ENCODE data around the gene TNFRSF18.
A peak's percentile ranks its signal among the peaks of the same experiment; 100 is the strongest.

TNFRSF18 gene

DNA sequence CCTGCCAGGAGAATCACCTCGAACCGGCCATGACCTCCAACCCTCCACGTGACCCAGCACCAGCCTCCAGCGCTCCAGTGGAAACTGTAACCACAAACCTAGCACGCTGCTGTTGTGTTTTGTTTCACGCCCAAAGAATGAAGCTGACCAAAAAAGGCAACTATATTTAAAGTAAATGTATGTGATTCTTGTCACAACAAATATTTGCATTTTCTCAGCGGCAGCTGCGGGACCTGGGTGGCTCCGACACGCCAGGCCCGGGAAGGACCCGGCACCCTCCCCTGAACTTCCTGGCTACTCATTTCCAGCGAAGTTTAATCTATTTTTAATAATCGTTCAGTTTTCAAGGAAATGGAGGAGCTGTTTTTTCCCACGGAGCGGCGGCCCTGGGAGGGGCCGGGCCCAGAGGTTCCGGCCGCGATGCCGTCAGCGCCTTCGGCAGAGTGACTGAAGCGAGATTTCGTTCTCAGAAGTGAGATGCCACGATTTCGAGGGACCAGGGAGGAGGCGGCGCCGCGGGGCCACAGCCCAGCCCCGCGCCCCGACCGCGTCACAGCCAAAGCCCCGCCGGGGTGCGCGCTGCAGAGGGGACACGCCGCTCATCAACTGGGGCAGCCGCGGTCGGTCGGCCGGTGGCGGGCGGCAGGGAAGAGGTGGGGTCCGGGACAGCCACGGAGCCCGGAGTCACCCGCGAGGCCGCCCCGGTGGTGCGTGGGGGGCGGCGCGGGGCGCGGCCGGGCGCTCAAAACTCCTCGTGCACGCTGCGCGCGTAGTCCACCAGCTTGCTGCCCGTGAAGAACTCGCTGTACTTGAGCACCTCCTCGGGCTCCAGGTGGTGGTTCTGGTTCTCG is 10.6 kb upstream of the TNFRSF18 start:
- no peak for DNase-seq
- no CpG with 5 or more reads among the region's 74 CpGs for WGBS (ENCODE audit: extremely low coverage, insufficient coverage, insufficient read length)
- Histone ChIP-seq H2BK12ac (ENCODE audit: low read length) (no peak overlapping the region), H3K27me3 (ENCODE audit: insufficient read depth, low read length) (no peaks in the 10 kb centered on the region), H3K9ac (ENCODE audit: low read length) (no peak overlapping the region), H3K23ac (ENCODE audit: low read length) (no peak overlapping the region), H3K27ac (ENCODE audit: low read depth, low read length) (no peak overlapping the region), H3K4me3 (ENCODE audit: low read depth, low read length) (no peak overlapping the region), H4K12ac (ENCODE audit: low read depth, low read length) (no peak overlapping the region), H2AK5ac (ENCODE audit: low read length) (no peak overlapping the region), H3K4me2 (ENCODE audit: low read length) (no peak overlapping the region), H4K91ac (ENCODE audit: low read depth, low read length) (no peak overlapping the region), H2BK5ac (ENCODE audit: low read depth, low read length, poor library complexity) (no peak overlapping the region), H3K9me3 (ENCODE audit: insufficient read depth, low read depth, low read length) (peaks cover 7% of the 10 kb centered on the region), H3K79me2 (ENCODE audit: control insufficient read depth, insufficient read depth, low read length, poor library complexity) (no peaks in the 10 kb centered on the region), H3K18ac (ENCODE audit: low read length) (no peak overlapping the region), H3K79me1 (ENCODE audit: low read length) (no peaks in the 10 kb centered on the region), H3K36me3 (ENCODE audit: control insufficient read depth in 1 of 2, insufficient read depth in 2 of 2, low read length in 2 of 2) (peaks cover 60 to 65% of the 10 kb centered on the region in 2 experiments), H2BK120ac (ENCODE audit: insufficient read depth, low read length, poor library complexity) (no peak overlapping the region), H3K14ac (ENCODE audit: low read length) (no peak overlapping the region), H2AFZ (ENCODE audit: insufficient read depth, low read length, poor library complexity) (no peak overlapping the region), H3K4me1 (ENCODE audit: control insufficient read depth in 1 of 2, insufficient read depth in 2 of 2, low read length in 2 of 2) (no peaks in the 10 kb centered on the region), H3K4ac (ENCODE audit: low read depth, low read length) (no peak overlapping the region), H4K8ac (ENCODE audit: low read depth, low read length) (no peak overlapping the region)

- H3K4me1 ChIP-seq (ENCODE audit: control insufficient read depth in 1 of 2, insufficient read depth in 2 of 2, low read length in 2 of 2) = no peaks in the 10 kb centered on the region
- H3K79me1 ChIP-seq (ENCODE audit: low read length) = no peaks in the 10 kb centered on the region
- peaks cover 51 to 56% of the 10 kb centered on the region in 2 experiments for H3K36me3 ChIP-seq (ENCODE audit: control insufficient read depth in 1 of 2, insufficient read depth in 2 of 2, low read length in 2 of 2)
- H4K12ac ChIP-seq (ENCODE audit: low read depth, low read length) = no peak overlapping the region
- H3K18ac ChIP-seq (ENCODE audit: low read length) = no peak overlapping the region
- H4K8ac ChIP-seq (ENCODE audit: low read depth, low read length) = no peak overlapping the region
- H4K91ac ChIP-seq (ENCODE audit: low read depth, low read length) = no peak overlapping the region
- no peaks in the 10 kb centered on the region for H3K79me2 ChIP-seq (ENCODE audit: control insufficient read depth, insufficient read depth, low read length, poor library complexity)
- H2AK5ac ChIP-seq (ENCODE audit: low read length) = no peak overlapping the region
- no peak overlapping the region for H3K4me2 ChIP-seq (ENCODE audit: low read length)
- no peak for DNase-seq
- H3K14ac ChIP-seq (ENCODE audit: low read length) = no peak overlapping the region
- no peak overlapping the region for H3K9ac ChIP-seq (ENCODE audit: low read length)
- no peak overlapping the region for H3K4me3 ChIP-seq (ENCODE audit: low read depth, low read length)
- H3K4ac ChIP-seq (ENCODE audit: low read depth, low read length) = no peak overlapping the region
- no peak overlapping the region for H3K23ac ChIP-seq (ENCODE audit: low read length)
- no peak overlapping the region for H2BK12ac ChIP-seq (ENCODE audit: low read length)
- WGBS (ENCODE audit: extremely low coverage, insufficient coverage, insufficient read length) = no CpG with 5 or more reads among the region's 21 CpGs
- H3K9me3 ChIP-seq (ENCODE audit: insufficient read depth, low read depth, low read length) = peaks cover 7% of the 10 kb centered on the region
- H2BK120ac ChIP-seq (ENCODE audit: insufficient read depth, low read length, poor library complexity) = no peak overlapping the region
- no peak overlapping the region for H2AFZ ChIP-seq (ENCODE audit: insufficient read depth, low read length, poor library complexity)
- H3K27me3 ChIP-seq (ENCODE audit: insufficient read depth, low read length) = no peaks in the 10 kb centered on the region
- no peak overlapping the region for H2BK5ac ChIP-seq (ENCODE audit: low read depth, low read length, poor library complexity)
- no peak overlapping the region for H3K27ac ChIP-seq (ENCODE audit: low read depth, low read length)
Measured at GRCh38 chr1:1215881-1216605, 9.7 kb upstream of the TNFRSF18 start.

DNA sequence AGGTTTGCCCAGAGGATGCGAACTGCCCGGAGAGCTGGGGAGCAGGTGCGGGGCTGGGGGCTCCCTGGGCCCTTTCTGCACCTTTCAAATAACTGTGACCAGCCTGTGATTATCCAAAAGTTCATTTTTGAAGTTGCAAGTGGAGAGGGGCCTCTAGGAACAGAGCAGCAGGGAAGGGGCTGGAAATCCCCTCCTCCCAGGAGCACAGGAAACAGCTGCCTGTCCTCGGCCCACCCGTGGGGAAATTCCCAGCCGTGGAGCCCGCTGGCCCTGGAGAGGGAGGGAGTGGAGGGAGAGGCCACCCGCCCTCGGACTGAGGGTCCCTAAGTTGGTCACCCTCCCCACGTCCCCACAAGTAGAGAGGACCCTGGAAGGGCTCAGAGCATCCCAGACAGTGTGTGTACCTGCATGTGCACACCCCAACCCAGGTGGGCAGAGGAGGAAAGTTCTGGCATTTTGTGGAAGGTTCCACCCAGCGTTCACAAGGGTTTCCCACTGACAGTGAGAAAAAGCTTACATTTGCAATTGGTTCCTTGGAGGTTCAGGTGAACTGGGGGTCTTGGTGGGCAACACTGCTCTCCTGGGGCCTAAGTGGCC is 8.8 kb upstream of the TNFRSF18 start:
- Histone ChIP-seq H2AK5ac (ENCODE audit: low read length) (no peak overlapping the region), H3K79me1 (ENCODE audit: low read length) (no peaks in the 10 kb centered on the region), H3K4me1 (ENCODE audit: control insufficient read depth in 1 of 2, insufficient read depth in 2 of 2, low read length in 2 of 2) (no peaks in the 10 kb centered on the region), H3K4me3 (ENCODE audit: low read depth, low read length) (peak overlapping the region; percentile 6), H3K23ac (ENCODE audit: low read length) (no peak overlapping the region), H4K8ac (ENCODE audit: low read depth, low read length) (no peak overlapping the region), H3K18ac (ENCODE audit: low read length) (no peak overlapping the region), H2BK120ac (ENCODE audit: insufficient read depth, low read length, poor library complexity) (no peak overlapping the region), H2BK12ac (ENCODE audit: low read length) (no peak overlapping the region), H4K91ac (ENCODE audit: low read depth, low read length) (no peak overlapping the region), H3K9me3 (ENCODE audit: insufficient read depth, low read depth, low read length) (peaks cover 7% of the 10 kb centered on the region), H2BK5ac (ENCODE audit: low read depth, low read length, poor library complexity) (no peak overlapping the region), H3K79me2 (ENCODE audit: control insufficient read depth, insufficient read depth, low read length, poor library complexity) (no peaks in the 10 kb centered on the region), H3K27ac (ENCODE audit: low read depth, low read length) (no peak overlapping the region), H3K27me3 (ENCODE audit: insufficient read depth, low read length) (no peaks in the 10 kb centered on the region), H3K4me2 (ENCODE audit: low read length) (no peak overlapping the region), H2AFZ (ENCODE audit: insufficient read depth, low read length, poor library complexity) (no peak overlapping the region), H3K36me3 (ENCODE audit: control insufficient read depth in 1 of 2, insufficient read depth in 2 of 2, low read length in 2 of 2) (peaks cover 42 to 48% of the 10 kb centered on the region in 2 experiments), H3K4ac (ENCODE audit: low read depth, low read length) (no peak overlapping the region), H4K12ac (ENCODE audit: low read depth, low read length) (no peak overlapping the region), H3K14ac (ENCODE audit: low read length) (no peak overlapping the region), H3K9ac (ENCODE audit: low read length) (no peak overlapping the region)
- WGBS (ENCODE audit: extremely low coverage, insufficient coverage, insufficient read length) = no CpG with 5 or more reads among the region's 11 CpGs
- no peak for DNase-seq

DNA sequence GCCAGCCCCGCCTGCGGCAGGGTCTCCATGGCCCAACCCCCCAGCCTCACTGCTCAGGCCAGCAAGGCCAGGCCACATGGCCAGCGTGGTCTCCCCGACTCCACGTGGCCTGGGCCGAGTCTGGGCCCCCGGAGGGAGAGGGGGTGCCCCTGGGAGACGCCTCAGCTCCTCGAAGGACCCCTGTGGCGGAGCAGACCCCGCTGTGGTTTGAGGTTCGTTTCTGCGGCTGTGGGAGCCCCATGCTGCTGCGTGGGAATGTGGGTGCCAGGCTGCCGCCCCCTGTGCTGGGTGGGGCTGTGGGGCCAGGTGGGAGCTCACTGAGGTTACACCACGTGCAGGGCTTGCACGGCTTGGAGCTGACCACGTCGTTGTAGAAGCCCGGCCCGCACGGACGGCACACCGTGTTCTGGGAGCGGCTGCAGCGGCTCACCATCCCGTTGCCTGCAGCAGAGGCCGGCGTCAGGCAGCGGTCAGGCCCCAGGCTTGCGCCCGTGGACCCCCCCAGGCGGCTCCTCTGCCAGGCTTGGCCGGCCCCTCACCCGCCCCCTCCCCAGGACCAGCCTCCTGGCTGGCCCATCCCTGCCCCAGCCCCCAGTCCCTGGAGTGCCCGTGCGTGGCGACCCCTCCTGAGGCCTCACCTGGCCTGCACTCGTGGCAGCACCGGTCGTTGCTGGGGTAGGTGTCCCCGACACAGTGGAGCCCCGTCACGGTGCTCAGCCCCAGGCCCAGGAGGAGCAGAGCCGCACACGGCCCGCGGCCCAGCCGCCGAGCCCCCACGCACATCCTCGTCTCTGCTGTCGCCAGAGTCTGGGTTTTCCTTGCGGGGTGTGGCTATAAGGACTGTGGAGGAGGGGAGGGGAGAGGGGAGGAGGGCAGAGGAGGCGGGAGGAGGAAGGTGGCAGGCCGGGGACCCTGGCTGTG is 7.2 kb upstream of the TNFRSF18 start, which contains the start of gene TNFRSF4:
Gene TNFRSF4 (minus strand): TSS at position 809 of the 921 bp plus-strand sequence. CDS start 26 bp downstream, at position 783.
- Histone ChIP-seq H3K27me3 (ENCODE audit: insufficient read depth, low read length) (no peaks in the 10 kb centered on the region), H3K27ac (ENCODE audit: low read depth, low read length) (no peak within 1 kb of the TSS), H3K79me1 (ENCODE audit: low read length) (no peaks in the 10 kb centered on the region), H3K9me3 (ENCODE audit: insufficient read depth, low read depth, low read length) (peaks cover 7% of the 10 kb centered on the region), H3K79me2 (ENCODE audit: control insufficient read depth, insufficient read depth, low read length, poor library complexity) (no peaks in the 10 kb centered on the region), H3K36me3 (ENCODE audit: control insufficient read depth in 1 of 2, insufficient read depth in 2 of 2, low read length in 2 of 2) (peaks cover 28 to 32% of the 10 kb centered on the region in 2 experiments), H3K23ac (ENCODE audit: low read length) (no peak within 1 kb of the TSS), H4K8ac (ENCODE audit: low read depth, low read length) (no peak within 1 kb of the TSS), H3K14ac (ENCODE audit: low read length) (no peak within 1 kb of the TSS), H2AK5ac (ENCODE audit: low read length) (no peak within 1 kb of the TSS), H2BK120ac (ENCODE audit: insufficient read depth, low read length, poor library complexity) (no peak within 1 kb of the TSS), H3K4me1 (ENCODE audit: control insufficient read depth in 1 of 2, insufficient read depth in 2 of 2, low read length in 2 of 2) (no peaks in the 10 kb centered on the region), H4K12ac (ENCODE audit: low read depth, low read length) (no peak within 1 kb of the TSS), H3K4ac (ENCODE audit: low read depth, low read length) (no peak within 1 kb of the TSS), H2AFZ (ENCODE audit: insufficient read depth, low read length, poor library complexity) (no peak within 1 kb of the TSS), H3K4me3 (ENCODE audit: low read depth, low read length) (no peak within 1 kb of the TSS), H2BK5ac (ENCODE audit: low read depth, low read length, poor library complexity) (no peak within 1 kb of the TSS), H3K9ac (ENCODE audit: low read length) (no peak within 1 kb of the TSS), H2BK12ac (ENCODE audit: low read length) (no peak within 1 kb of the TSS), H3K4me2 (ENCODE audit: low read length) (no peak within 1 kb of the TSS), H4K91ac (ENCODE audit: low read depth, low read length) (no peak within 1 kb of the TSS), H3K18ac (ENCODE audit: low read length) (no peak within 1 kb of the TSS)
- DNase-seq = peak in 1 of 2 donors; percentile 21
- no CpG with 5 or more reads among the region's 56 CpGs for WGBS (ENCODE audit: extremely low coverage, insufficient coverage, insufficient read length)
